ENCODE measurements around the gene GNPTAB. TPM values are rescaled to one million over a fixed set of nuclear protein-coding genes. Genes with fewer than 3 reads are reported as not detected.

Gene GNPTAB
- total RNA-seq, 1 donor from 2014 or later, result 25.9 TPM

DNA sequence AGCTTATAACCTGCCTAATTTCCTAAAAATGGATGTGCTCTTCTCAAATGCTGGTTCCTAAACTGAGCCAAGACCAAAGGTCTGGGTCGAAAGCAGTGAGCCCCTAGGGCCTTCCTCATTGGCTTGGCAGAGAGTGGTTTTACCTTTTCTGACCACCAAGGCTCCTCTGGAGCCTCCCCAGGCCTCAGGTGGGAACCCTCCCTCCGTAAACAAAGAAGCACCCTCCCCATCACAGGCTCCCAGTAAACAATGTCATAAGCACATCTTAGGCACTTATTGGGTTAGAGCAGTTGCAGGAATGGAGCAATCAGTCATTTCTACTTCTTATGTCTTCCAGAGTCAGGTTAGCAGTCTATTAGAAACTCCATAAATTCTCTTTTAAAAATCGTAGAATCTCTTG is 127.3 kb downstream of the GNPTAB start:
- no peak for TF ChIP-seq CTCF (IDR thresholded peaks at IDR 0.05)
- Mint-ChIP-seq H3K27me3 (ENCODE audit: low read depth) (no peaks in the 10 kb centered on the region), H3K4me1 (ENCODE audit: low read depth) (peaks cover 28% of the 10 kb centered on the region), H3K36me3 (ENCODE audit: low read depth) (no peaks in the 10 kb centered on the region), H3K4me3 (ENCODE audit: unreplicated experiment) (no peak overlapping the region), H3K9me3 (ENCODE audit: low read depth) (no peaks in the 10 kb centered on the region), H3K27ac (ENCODE audit: unreplicated experiment) (no peak overlapping the region)
- no peak for DNase-seq (ENCODE audit: low spot score)

- no peak overlapping the region for H3K27ac Mint-ChIP-seq (ENCODE audit: unreplicated experiment)
- no peaks in the 10 kb centered on the region for H3K36me3 Mint-ChIP-seq (ENCODE audit: low read depth)
- no peak for DNase-seq (ENCODE audit: low spot score)
- TF ChIP-seq CTCF (IDR thresholded peaks at IDR 0.05), result no peak
- no peaks in the 10 kb centered on the region for H3K27me3 Mint-ChIP-seq (ENCODE audit: low read depth)
- peaks cover 36% of the 10 kb centered on the region for H3K4me1 Mint-ChIP-seq (ENCODE audit: low read depth)
- no peak overlapping the region for H3K4me3 Mint-ChIP-seq (ENCODE audit: unreplicated experiment)
- H3K9me3 Mint-ChIP-seq (ENCODE audit: low read depth), result no peaks in the 10 kb centered on the region
These were observed 130.4 kb downstream of the GNPTAB start for GRCh38 chr12:101700299-101700820.

GRCh38 chr12:101698800-101699347 is 131.9 kb downstream of the GNPTAB start:
- H3K27me3 Mint-ChIP-seq (ENCODE audit: low read depth), result no peaks in the 10 kb centered on the region
- peak overlapping the region; percentile 69 for H3K27ac Mint-ChIP-seq (ENCODE audit: unreplicated experiment)
- H3K36me3 Mint-ChIP-seq (ENCODE audit: low read depth), result no peaks in the 10 kb centered on the region
- peak; percentile 62 for TF ChIP-seq CTCF (IDR thresholded peaks at IDR 0.05)
- no peaks in the 10 kb centered on the region for H3K9me3 Mint-ChIP-seq (ENCODE audit: low read depth)
- no peak for DNase-seq (ENCODE audit: low spot score)
- H3K4me1 Mint-ChIP-seq (ENCODE audit: low read depth), result peaks cover 36% of the 10 kb centered on the region
- peak overlapping the region; percentile 84 for H3K4me3 Mint-ChIP-seq (ENCODE audit: unreplicated experiment)

- peaks cover 36% of the 10 kb centered on the region for H3K4me1 Mint-ChIP-seq (ENCODE audit: low read depth)
- peak overlapping the region; percentile 69 for H3K27ac Mint-ChIP-seq (ENCODE audit: unreplicated experiment)
- no peak for DNase-seq (ENCODE audit: low spot score)
- no peak for TF ChIP-seq CTCF (IDR thresholded peaks at IDR 0.05)
- peak overlapping the region; percentile 84 for H3K4me3 Mint-ChIP-seq (ENCODE audit: unreplicated experiment)
- H3K9me3 Mint-ChIP-seq (ENCODE audit: low read depth), result no peaks in the 10 kb centered on the region
- H3K27me3 Mint-ChIP-seq (ENCODE audit: low read depth), result no peaks in the 10 kb centered on the region
- no peaks in the 10 kb centered on the region for H3K36me3 Mint-ChIP-seq (ENCODE audit: low read depth)
These were observed 132.6 kb downstream of the GNPTAB start for GRCh38 chr12:101697930-101698799.

DNA sequence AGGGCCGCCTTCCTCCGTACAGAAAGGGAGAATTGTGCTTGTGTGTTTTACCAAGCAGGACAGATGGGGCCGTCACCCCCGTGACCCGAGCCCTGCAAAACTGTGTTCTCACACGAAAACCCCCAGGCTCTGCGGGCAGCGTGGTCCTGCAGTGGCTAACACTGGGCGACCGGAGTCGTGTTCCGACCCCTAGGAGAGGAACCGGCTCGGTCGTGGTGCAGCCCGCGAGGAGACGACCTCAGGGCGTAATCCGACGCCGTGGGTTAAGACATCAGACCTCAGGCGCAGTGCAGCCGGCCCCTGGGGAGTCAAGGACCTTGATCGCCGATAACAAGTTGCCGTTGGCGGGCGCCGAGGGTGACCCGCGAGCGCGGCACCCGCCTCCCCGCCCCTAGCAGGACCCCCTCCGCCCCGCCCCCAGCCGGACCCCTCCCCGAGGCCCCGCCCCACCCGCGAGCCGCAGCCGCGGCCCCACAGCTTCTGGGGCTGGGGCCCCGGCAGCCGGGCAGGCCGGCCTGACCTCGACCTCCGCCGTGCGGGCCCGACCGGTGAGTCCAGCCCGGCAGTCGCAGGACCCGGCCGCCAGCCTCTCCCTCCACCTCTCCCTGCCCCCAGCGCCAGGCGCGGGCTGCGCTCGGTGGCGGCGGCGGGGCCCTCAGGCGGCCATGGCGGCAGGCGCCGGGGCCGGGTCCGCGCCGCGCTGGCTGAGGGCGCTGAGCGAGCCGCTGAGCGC is 133.4 kb downstream of the GNPTAB start, which contains the start of gene CHPT1:
TSS of gene CHPT1 (plus strand) at position 444 of the 733 bp plus-strand sequence. CDS start at position 666, 222 bp downstream.
- H3K4me3 Mint-ChIP-seq (ENCODE audit: unreplicated experiment), result peak within 1 kb of the TSS; percentile 84
- peak within 1 kb of the TSS; percentile 69 for H3K27ac Mint-ChIP-seq (ENCODE audit: unreplicated experiment)
- H3K4me1 Mint-ChIP-seq (ENCODE audit: low read depth), result peaks cover 36% of the 10 kb centered on the region
- TF ChIP-seq CTCF (IDR thresholded peaks at IDR 0.05), result no peak
- no peaks in the 10 kb centered on the region for H3K9me3 Mint-ChIP-seq (ENCODE audit: low read depth)
- DNase-seq (ENCODE audit: low spot score), result no peak
- H3K27me3 Mint-ChIP-seq (ENCODE audit: low read depth), result no peaks in the 10 kb centered on the region
- no peaks in the 10 kb centered on the region for H3K36me3 Mint-ChIP-seq (ENCODE audit: low read depth)

Measured in chondrocyte (in vitro differentiated cells).